GM18498 (cell line): Measurements from ENCODE around the gene POLR2H.

Experiments used
- ATAC-seq: cut with Tn5 transposase; IDR thresholded peaks from one replicate; pipeline ENCODE4 v1.9.1; 2021; ENCODE audit warnings: mild to moderate bottlenecking, moderate library complexity; ENCODE audit not compliant: unreplicated experiment

POLR2H gene

GRCh38 chr3:184368116-184368515 lies 6.6 kb downstream of the POLR2H start:
- no peak for ATAC-seq

- no peak for ATAC-seq
These were observed 7.2 kb downstream of the POLR2H start for GRCh38 chr3:184368586-184369183.

DNA sequence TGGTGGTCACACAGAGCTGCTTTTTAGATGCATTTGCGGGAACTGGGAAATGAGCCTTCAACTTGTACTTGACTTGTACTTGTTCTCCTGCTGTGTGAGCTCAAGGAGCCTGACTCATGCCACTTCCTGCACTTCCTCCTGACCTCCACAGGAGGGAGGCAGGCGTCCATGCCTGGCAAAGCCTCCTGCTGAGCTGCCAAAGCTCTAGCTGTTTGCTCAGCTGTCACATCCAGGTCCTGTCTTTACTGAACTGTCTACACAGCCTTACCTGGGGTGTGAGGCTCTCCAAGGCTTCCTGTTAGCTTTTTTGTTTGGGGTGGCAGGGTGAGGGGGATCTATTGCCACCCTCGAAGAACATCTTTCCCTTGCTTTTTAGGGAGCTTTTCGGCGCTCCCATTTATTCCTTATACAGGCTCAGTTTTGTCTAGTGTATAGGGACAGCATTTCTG lies 10.1 kb downstream of the POLR2H start:
- ATAC-seq = peak; percentile 85

DNA sequence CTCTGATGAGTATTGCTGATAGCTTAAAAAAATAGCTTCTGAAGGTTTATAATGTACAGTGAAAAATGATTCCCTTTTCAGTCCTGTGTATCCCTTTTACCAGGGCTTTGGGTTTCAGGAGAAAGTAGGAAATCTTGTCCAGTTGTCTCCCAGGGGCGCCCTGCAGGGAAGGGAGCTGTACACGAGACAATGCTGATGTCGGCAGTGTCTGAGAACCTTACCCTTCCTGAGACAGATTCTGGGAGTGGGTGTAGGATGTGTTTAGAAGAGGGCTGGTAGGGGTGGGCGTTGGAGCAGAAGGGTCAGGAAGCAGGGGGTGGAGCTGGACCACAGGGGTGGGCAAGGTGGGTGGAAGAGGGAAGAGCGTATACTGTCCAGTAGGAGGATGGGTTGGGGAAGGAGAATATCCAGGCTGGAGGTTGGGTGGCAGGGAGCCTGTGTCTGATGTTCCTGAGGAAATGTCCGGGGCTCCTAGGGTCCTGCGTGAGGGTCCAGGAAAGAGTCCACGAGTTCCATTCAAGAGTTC lies 10.8 kb downstream of the POLR2H start:
- ATAC-seq = no peak

DNA sequence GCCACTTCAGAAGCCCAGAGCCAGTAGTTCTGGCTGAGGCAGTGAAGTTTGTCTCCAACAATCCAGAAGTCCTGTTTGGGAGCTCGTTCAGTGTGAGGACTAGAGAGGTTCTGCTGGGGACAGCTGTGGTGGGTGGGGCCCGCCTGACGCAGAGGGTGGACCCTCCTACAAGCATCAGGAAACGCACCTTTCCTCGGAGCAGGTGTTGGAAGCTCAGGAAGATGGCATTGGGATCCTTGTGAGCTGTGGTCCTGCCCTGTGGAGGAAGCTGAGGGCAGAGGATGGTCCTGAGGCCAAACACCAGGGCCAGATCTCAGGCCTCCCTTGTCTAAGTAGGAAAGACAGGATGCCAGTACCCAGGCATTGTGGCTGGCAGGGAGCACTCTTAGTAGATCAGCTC lies 11.4 kb downstream of the POLR2H start:
- no peak for ATAC-seq

GRCh38 chr3:184373422-184373821 lies 11.9 kb downstream of the POLR2H start:
- no peak for ATAC-seq

- ATAC-seq = no peak
These were observed 14.4 kb downstream of the POLR2H start for GRCh38 chr3:184375747-184376461.

GRCh38 chr3:184377374-184377773 lies 15.9 kb downstream of the POLR2H start:
- ATAC-seq = no peak

DNA sequence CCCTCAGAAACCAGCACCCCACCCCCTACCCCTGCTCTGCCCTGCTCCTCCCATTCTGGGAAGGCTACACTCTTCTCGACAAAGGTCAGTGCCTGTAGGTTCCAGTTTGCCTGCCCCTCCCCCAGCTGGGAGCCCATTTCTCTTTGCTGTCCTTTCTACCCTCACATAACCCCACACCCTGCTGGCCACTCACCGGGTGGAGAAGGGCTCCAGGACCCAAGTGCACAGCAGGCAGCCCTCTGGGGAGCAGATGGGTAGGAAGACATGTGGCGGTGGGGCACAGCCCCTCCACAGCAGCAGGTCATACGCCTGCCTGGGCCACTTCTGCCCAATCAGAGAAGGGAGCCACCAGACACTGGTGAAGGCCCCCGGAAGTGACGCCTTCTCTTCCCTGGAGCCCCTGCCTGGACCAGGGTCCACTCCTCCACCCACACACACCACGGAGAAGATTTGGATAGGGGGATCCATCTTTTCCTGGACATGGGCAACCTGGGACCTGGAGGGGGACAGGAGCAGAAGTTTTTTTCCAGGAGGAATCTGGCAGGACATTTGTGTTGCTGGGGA lies 16.5 kb downstream of the POLR2H start, which contains the start of gene THPO:
TSS of gene THPO (minus strand) at position 326 of the 564 bp plus-strand sequence. CDS start 1,948 bp downstream, outside the sequence.
- ATAC-seq = no peak

GRCh38 chr3:184378651-184379357 lies 17.3 kb downstream of the POLR2H start:
- no peak for ATAC-seq

DNA sequence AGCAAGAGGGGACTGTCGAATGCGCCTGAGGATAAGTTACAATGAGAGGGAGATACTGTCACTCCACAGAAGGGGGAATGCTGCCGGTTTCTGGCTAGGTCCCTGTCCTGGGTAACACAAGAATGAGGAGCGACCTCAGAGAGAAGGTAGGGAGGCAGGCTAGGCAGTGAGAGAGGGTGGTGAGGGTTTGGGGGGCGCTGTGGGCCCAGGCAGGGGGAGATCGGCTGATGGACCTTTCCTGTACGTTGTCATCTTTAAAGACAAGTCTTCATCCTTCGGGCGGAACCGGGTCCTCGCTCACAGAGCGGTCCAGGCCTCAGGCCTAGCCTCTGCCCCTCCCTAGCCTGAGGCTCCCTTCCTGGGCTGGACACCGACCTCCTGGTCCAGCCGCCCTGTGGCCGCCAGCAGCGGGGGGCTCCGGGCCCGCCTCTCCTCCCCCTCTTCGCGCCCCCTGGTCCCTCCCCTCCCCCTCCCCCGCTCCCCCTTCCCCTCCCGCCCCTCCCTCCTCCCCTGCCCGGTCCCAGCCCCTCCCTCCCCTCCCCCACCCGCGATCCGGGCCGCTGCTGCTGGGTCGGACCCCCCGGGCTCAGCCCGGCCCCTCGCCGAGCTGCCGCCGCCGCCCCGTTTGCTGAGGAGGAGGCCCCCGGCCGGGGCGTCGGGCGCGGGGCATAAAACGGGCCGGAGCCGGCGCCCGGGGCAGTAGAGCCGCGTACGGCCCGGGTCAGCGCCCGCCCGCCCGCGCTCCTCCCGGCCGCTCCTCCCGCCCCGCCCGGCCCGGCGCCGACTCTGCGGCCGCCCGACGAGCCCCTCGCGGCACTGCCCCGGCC lies 18.1 kb downstream of the POLR2H start, which contains the start of gene CHRD:
TSS of gene CHRD (plus strand) at position 697 of the 827 bp plus-strand sequence. CDS start 265 bp downstream, outside the sequence.
- ATAC-seq = no peak

- no peak for ATAC-seq
These were observed 18.7 kb downstream of the POLR2H start for GRCh38 chr3:184380185-184380626.

DNA sequence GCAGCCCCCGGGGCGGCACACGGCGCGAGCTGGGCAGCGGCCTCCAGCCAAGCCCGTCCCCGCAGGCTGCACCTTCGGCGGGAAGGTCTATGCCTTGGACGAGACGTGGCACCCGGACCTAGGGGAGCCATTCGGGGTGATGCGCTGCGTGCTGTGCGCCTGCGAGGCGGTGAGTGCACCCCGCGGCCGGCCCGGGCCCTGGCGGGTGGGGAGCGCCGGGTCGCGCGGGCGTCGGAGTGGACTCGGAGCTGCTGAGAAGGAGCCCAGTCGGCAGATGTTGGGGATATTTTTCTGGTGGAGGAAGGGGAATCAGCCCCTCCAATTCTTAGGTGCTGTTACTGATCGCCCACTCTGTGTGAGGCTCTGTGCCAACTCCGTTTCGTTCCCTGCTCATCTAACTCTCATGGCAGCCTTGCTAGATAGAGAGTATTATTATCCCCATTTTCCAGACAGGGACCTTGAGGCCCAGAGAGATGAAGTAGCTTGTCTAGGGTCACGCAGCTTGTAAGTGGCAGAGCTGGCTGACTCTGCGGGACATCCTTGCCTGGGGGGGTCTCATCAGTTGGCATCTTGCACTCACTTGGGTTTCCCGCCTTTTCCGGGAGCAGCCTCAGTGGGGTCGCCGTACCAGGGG lies 19.2 kb downstream of the POLR2H start:
- ATAC-seq = no peak

DNA sequence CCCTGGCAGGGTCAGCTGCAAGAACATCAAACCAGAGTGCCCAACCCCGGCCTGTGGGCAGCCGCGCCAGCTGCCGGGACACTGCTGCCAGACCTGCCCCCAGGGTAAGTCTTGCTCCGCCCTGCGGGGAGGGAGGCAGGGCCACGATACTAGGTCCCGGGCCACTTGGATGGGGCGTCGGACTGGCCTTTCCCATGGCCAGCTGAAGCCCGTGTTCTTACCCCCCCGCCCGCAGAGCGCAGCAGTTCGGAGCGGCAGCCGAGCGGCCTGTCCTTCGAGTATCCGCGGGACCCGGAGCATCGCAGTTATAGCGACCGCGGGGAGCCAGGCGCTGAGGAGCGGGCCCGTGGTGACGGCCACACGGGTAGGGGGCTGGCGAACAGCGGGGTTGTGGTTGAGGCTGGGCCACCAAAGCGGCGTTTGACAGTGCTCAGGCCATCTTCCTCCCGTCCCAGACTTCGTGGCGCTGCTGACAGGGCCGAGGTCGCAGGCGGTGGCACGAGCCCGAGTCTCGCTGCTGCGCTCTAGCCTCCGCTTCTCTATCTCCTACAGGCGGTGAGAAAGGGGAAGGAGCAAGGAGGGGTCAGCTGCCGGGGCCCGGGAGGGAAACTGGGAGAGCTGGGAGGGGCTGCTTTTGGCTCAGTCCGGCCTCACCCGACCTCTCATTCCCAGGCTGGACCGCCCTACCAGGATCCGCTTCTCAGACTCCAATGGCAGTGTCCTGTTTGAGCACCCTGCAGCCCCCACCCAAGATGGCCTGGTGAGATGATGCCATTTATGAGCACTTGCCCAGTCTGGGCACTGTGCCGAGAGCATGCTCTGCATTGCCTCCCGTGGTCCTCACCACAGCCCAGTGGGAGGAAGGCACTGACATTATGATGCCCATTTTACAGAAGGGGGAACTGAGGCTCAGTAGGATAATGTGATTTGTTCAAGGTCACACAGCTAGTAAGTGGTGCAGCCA lies 20.0 kb downstream of the POLR2H start:
- no peak for ATAC-seq

- no peak for ATAC-seq
These were observed 21.0 kb downstream of the POLR2H start for GRCh38 chr3:184382326-184383032.

DNA sequence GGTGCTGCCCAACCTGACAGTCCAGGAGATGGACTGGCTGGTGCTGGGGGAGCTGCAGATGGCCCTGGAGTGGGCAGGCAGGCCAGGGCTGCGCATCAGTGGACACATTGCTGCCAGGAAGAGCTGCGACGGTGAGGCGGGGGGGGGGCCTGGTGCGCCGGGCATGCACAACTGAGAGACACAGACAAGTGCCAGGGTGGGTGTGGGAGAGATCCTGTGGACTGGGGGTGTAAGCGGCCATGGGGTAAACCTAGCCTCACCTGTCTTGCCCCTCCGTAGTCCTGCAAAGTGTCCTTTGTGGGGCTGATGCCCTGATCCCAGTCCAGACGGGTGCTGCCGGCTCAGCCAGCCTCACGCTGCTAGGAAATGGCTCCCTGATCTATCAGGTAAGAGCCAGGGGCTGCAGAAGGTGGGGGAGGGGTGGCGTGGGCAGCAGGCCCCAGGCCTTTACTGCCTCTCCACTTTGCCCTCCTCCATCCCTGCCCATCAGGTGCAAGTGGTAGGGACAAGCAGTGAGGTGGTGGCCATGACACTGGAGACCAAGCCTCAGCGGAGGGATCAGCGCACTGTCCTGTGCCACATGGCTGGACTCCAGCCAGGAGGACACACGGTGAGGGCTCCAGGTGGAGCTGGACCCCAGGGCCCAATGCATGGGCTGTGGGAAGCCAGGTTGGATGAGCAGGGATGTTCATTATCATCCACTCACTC lies 21.7 kb downstream of the POLR2H start:
- no peak for ATAC-seq

DNA sequence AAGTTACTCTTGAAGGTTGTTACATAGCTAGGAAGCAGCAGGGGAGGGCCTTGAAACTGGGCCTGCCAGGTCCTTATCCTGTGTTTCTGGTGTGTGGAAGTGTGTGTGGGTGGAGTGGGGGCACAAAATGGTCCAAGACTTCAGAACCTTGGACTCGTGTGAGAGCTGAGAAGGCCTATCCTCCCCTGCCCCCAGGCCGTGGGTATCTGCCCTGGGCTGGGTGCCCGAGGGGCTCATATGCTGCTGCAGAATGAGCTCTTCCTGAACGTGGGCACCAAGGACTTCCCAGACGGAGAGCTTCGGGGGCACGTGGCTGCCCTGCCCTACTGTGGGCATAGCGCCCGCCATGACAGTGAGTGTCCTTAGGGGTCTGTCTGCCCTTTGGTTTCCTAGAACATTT lies 22.8 kb downstream of the POLR2H start:
- ATAC-seq = no peak
